Lower leg skin (tissue), 4 donors: Measurements from ENCODE around the gene GZMM. TPM values are rescaled to one million over a fixed set of nuclear protein-coding genes. Genes with fewer than 3 reads are reported as not detected.

Experiments used
- DNase-seq, 2 donors: peaks; one replicate each; pipeline ENCODE4 v3.0.0-alpha.2; 2019; ENCODE audit warnings: low spot score in 2 of 2
- H3K4me3 ChIP-seq: fragments of 200-600 bp; sonication (generic); 2 replicates; pipeline ENCODE4 v1.5.1; 2017; ENCODE audit warnings: mild to moderate bottlenecking, low read depth; ENCODE audit not compliant: poor library complexity, severe bottlenecking
- CTCF ChIP-seq, 3 donors: fragments of 450-650 bp; IDR thresholded peaks; one replicate each; pipeline ENCODE4 v1.5.1; 2016; ENCODE audit warnings: antibody characterized with exemption in 3 of 3, mild to moderate bottlenecking in 3 of 3, moderate library complexity in 2 of 3
- POLR2A ChIP-seq, 2 donors: fragments of 450-650 bp; IDR thresholded peaks; one replicate each; pipeline ENCODE4 v1.6.1; 2016 to 2017; ENCODE audit warnings: antibody characterized with exemption in 2 of 2, mild to moderate bottlenecking in 1 of 2, moderate library complexity in 1 of 2
- WGBS, 2 donors: methylation state at CpG; one replicate each; pipeline ENCODE4 v1.1.5; 2018; 5-methylcytosine and 5-hydroxymethylcytosine counted together
- intact Hi-C: fragments of 100-400 bp; cut with DNase I; formaldehyde crosslinking; loops from one replicate; pipeline ENCODE4 v1.15.0; 2023; ENCODE audit warnings: low total_unique reads
- total RNA-seq, 4 donors: library from RNA; depleted of rRNA; stranded (reverse); fragments of >200 nt; gene quantifications; one replicate each; pipeline ENCODE4 v1.1.0, GENCODE V29; 2016

Gene GZMM
- total RNA-seq, 4 donors from 2014 or later, result 0.29 to 1.5 (median 1.3) TPM; not detected in 1

- 42 to 49% methylated on average over 13 of the region's 13 CpGs for WGBS, 2 donors
- intact Hi-C loops, result no loop called here
- H3K4me3 ChIP-seq, result no peak overlapping the region
- no peak for TF ChIP-seq POLR2A (IDR thresholded peaks at IDR 0.05)
- no peak for TF ChIP-seq CTCF (IDR thresholded peaks at IDR 0.05)
- DNase-seq, result no peak
Observed at GRCh38 chr19:525857-526419, 17.9 kb upstream of the GZMM start.

GRCh38 chr19:530134-531008, 13.5 kb upstream of the GZMM start:
- WGBS, 2 donors, result 63 to 69% methylated on average over 33 to 38 of the region's 38 CpGs
- TF ChIP-seq POLR2A (IDR thresholded peaks at IDR 0.05) (no peak), CTCF (IDR thresholded peaks at IDR 0.05) (no peak)
- H3K4me3 ChIP-seq, result peak overlapping the region; percentile 75
- DNase-seq, result no peak
- intact Hi-C loops, result no loop called here

- TF ChIP-seq CTCF (IDR thresholded peaks at IDR 0.05) (no peak), POLR2A (IDR thresholded peaks at IDR 0.05) (no peak)
- peak in 1 of 2 donors; percentile 95 for DNase-seq
- intact Hi-C loops, result no loop called here
- peak overlapping the region; percentile 75 for H3K4me3 ChIP-seq
- 0 to 2% methylated on average over 11 to 18 of the region's 103 CpGs for WGBS, 2 donors
Observed at GRCh38 chr19:531009-531752, 12.7 kb upstream of the GZMM start.

GRCh38 chr19:531753-532560, 11.9 kb upstream of the GZMM start, which contains the start of gene CDC34:
CDC34 (plus strand) TSS chr19:531760; CDS start chr19:531932, 172 bp downstream.
- TF ChIP-seq POLR2A (IDR thresholded peaks at IDR 0.05), result no peak
- TF ChIP-seq CTCF (IDR thresholded peaks at IDR 0.05), result no peak
- intact Hi-C loops, result no loop called here
- peak within 1 kb of the TSS; percentile 75 for H3K4me3 ChIP-seq
- 0 to 1% methylated on average over 27 to 39 of the region's 84 CpGs for WGBS, 2 donors
- DNase-seq, result no peak
